WTC11 (cell line): ENCODE results near the gene STK24. TPM values are rescaled to one million over a fixed set of nuclear protein-coding genes. Genes with fewer than 3 reads are reported as not detected.

Experiments used
- ATAC-seq: fragments of 200-7000 bp; cut with Tn5 transposase; 2 replicates; pipeline ENCODE4 v1.10.0; 2021; ENCODE audit warnings: mild to moderate bottlenecking, moderate library complexity
- CTCF ChIA-PET: fragments of 300-600 bp; sonication (Branson Sonifier 250); formaldehyde crosslinking; loops from one replicate; lab custom pipeline; 2021; ENCODE audit warnings: antibody characterized with exemption; lab: Charles Lee
- POLR2A ChIA-PET: fragments of 350-600 bp; sonication (Branson Sonifier 250); formaldehyde crosslinking; loops from one replicate; lab custom pipeline; 2021; ENCODE audit warnings: antibody characterized with exemption; lab: Charles Lee
- DNase-seq: peaks from one replicate; pipeline ENCODE4 v3.0.0; 2021; ENCODE audit warnings: low spot score
- H3K27ac Mint-ChIP-seq: 2 replicates; pipeline ENCODE4 v1.8.0; 2021; ENCODE audit warnings: mixed read lengths
- H3K27me3 Mint-ChIP-seq: 2 replicates; pipeline ENCODE4 v1.8.0; 2021; ENCODE audit warnings: low read depth, mild to moderate bottlenecking, moderate library complexity, mixed read lengths
- H3K36me3 Mint-ChIP-seq: 2 replicates; pipeline ENCODE4 v1.8.0; 2021; ENCODE audit warnings: mixed read lengths
- H3K4me1 Mint-ChIP-seq: 2 replicates; pipeline ENCODE4 v1.8.0; 2022; ENCODE audit warnings: mixed read lengths
- H3K4me3 Mint-ChIP-seq: 2 replicates; pipeline ENCODE4 v1.8.0; 2021; ENCODE audit warnings: mild to moderate bottlenecking, moderate library complexity, mixed read lengths
- H3K9me3 Mint-ChIP-seq: 2 replicates; pipeline ENCODE4 v1.8.0; 2021; ENCODE audit warnings: mixed read lengths
- ELF4 ChIP-seq: sonication (generic); formaldehyde crosslinking; IDR thresholded peaks from 2 replicates; pipeline ENCODE4 v1.8.1; 2022; ENCODE audit warnings: low read depth, mild to moderate bottlenecking, moderate library complexity, missing genetic modification reagents
- EMX1 ChIP-seq: fragments of 250-450 bp; sonication (Bioruptor Pico); IDR thresholded peaks from 2 replicates; pipeline ENCODE4 v1.8.0; 2021; ENCODE audit warnings: mild to moderate bottlenecking
- ETV6 ChIP-seq: sonication (generic); formaldehyde crosslinking; IDR thresholded peaks from 2 replicates; pipeline ENCODE4 v1.8.1; 2022; ENCODE audit warnings: mild to moderate bottlenecking, missing genetic modification reagents
- FOXP1 ChIP-seq: sonication (generic); formaldehyde crosslinking; IDR thresholded peaks from 2 replicates; pipeline ENCODE4 v1.8.0; 2022; ENCODE audit warnings: missing genetic modification reagents, mild to moderate bottlenecking, moderate library complexity, borderline replicate concordance
- GABPB1 ChIP-seq: sonication (generic); formaldehyde crosslinking; IDR thresholded peaks from 2 replicates; pipeline ENCODE4 v1.8.1; 2023; ENCODE audit warnings: mild to moderate bottlenecking, missing genetic modification reagents
- GTF2I ChIP-seq: fragments of 250-450 bp; sonication (Bioruptor Pico); conservative IDR thresholded peaks from 2 replicates; pipeline ENCODE4 v1.4.0; 2021; ENCODE audit warnings: mild to moderate bottlenecking
- JAZF1 ChIP-seq: fragments of 250-450 bp; sonication (Bioruptor Pico); IDR thresholded peaks from 2 replicates; pipeline ENCODE4 v1.9.0; 2021; ENCODE audit warnings: moderate library complexity, mild to moderate bottlenecking, inconsistent platforms
- KAT7 ChIP-seq: sonication (generic); formaldehyde crosslinking; IDR thresholded peaks from 2 replicates; pipeline ENCODE4 v1.8.1; 2023; ENCODE audit warnings: missing genetic modification reagents, mild to moderate bottlenecking, borderline replicate concordance
- MXD4 ChIP-seq: fragments of 250-450 bp; sonication (Bioruptor Pico); IDR thresholded peaks from 2 replicates; pipeline ENCODE4 v1.8.0; 2021; ENCODE audit warnings: mild to moderate bottlenecking, moderate library complexity, borderline replicate concordance
- NFATC4 ChIP-seq: fragments of 250-450 bp; sonication (Bioruptor Pico); IDR thresholded peaks from 2 replicates; pipeline ENCODE4 v1.9.0; 2021; ENCODE audit warnings: mild to moderate bottlenecking
- PRDM15 ChIP-seq: sonication (generic); formaldehyde crosslinking; IDR thresholded peaks from 2 replicates; pipeline ENCODE4 v1.8.0; 2022; ENCODE audit warnings: missing genetic modification reagents
- RELA ChIP-seq: sonication (generic); formaldehyde crosslinking; IDR thresholded peaks from 2 replicates; pipeline ENCODE4 v1.8.1; 2022; ENCODE audit warnings: missing genetic modification reagents, mild to moderate bottlenecking, borderline replicate concordance
- RORB ChIP-seq: fragments of 250-450 bp; sonication (Bioruptor Pico); IDR thresholded peaks from 2 replicates; pipeline ENCODE4 v1.9.0; 2021; ENCODE audit warnings: mild to moderate bottlenecking
- SOX15 ChIP-seq: fragments of 250-450 bp; sonication (Bioruptor Pico); IDR thresholded peaks from 2 replicates; pipeline ENCODE4 v1.9.0; 2021; ENCODE audit warnings: mild to moderate bottlenecking
- TEAD1 ChIP-seq: sonication (generic); formaldehyde crosslinking; IDR thresholded peaks from 2 replicates; pipeline ENCODE4 v1.8.0; 2022; ENCODE audit warnings: mild to moderate bottlenecking, missing genetic modification reagents
- TEAD4 ChIP-seq: sonication (generic); formaldehyde crosslinking; IDR thresholded peaks from 2 replicates; pipeline ENCODE4 v1.8.0; 2022; ENCODE audit warnings: mild to moderate bottlenecking, missing genetic modification reagents
- ZNF423 ChIP-seq: fragments of 250-450 bp; sonication (Bioruptor Pico); IDR thresholded peaks from 2 replicates; pipeline ENCODE4 v2.1.2; 2022; ENCODE audit warnings: mild to moderate bottlenecking, moderate library complexity
- ZNF671 ChIP-seq: fragments of 250-450 bp; sonication (Bioruptor Pico); IDR thresholded peaks from 2 replicates; pipeline ENCODE4 v1.8.0; 2021; ENCODE audit warnings: mild to moderate bottlenecking
- total RNA-seq: library from RNA; stranded (reverse); gene quantifications from 3 replicates; pipeline ENCODE4 v1.2.3, GENCODE V29; 2021
- TF ChIP-seq, protein P1 (sequence below): fragments of 250-450 bp; sonication (Bioruptor Pico); IDR thresholded peaks from 2 replicates; pipeline ENCODE4 v1.9.0; 2021; ENCODE audit warnings: mild to moderate bottlenecking, borderline replicate concordance
- TF ChIP-seq, protein P2 (sequence below): sonication (generic); formaldehyde crosslinking; IDR thresholded peaks from 2 replicates; pipeline ENCODE4 v1.8.1; 2022; ENCODE audit warnings: mild to moderate bottlenecking, missing genetic modification reagents, moderate library complexity, borderline replicate concordance
- TF ChIP-seq, protein P3 (sequence below): sonication (generic); formaldehyde crosslinking; IDR thresholded peaks from 2 replicates; pipeline ENCODE4 v1.8.1; 2023; ENCODE audit warnings: mild to moderate bottlenecking, missing genetic modification reagents, moderate library complexity

The STK24 gene
- total RNA-seq, 1 experiment from 2014 or later: 138 TPM

DNA sequence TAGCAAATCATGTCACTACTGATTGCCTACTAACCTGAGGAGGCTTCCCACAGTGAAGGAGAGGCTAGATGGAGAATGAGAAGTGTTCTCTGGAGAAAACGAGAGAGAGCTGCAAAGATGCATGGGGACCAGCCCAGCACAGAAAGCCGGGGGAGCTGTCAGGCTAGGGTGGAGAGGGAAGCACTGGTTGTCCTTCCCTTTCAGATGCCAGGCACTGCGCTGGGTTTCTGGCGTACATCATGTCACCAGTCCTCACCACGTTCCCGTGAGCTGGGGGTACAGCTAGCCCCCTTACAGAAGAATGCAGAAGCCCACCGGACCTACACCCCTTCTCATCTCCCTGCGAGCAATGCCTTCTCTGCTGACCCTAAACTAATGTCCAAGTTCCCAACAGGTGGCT, 86.0 kb downstream of the STK24 start:
- Mint-ChIP-seq H3K27ac (peak overlapping the region; percentile 82), H3K36me3 (no peaks in the 10 kb centered on the region; the same call in 1 of the 2 replicates), H3K4me1 (peaks cover 85% of the 10 kb centered on the region)
- ChIA-PET POLR2A (no interaction called here), CTCF (interaction anchor here (0.7 to 1.4 kb wide), 4 partner anchors 9 to 303 kb away, joined by 3 to 4 read pairs (median 4); no protein-coding TSS in a partner anchor)
- no peak for DNase-seq
- no peak for TF ChIP-seq KAT7
- TF ChIP-seq GTF2I: no peak
- TF ChIP-seq FOXP1 (CRISPR knock-in tag): no peak
- TF ChIP-seq MXD4 (CRISPR knock-in tag): no peak
- no peak for TF ChIP-seq ETV6 (CRISPR knock-in tag)
- TF ChIP-seq, protein P1, sequence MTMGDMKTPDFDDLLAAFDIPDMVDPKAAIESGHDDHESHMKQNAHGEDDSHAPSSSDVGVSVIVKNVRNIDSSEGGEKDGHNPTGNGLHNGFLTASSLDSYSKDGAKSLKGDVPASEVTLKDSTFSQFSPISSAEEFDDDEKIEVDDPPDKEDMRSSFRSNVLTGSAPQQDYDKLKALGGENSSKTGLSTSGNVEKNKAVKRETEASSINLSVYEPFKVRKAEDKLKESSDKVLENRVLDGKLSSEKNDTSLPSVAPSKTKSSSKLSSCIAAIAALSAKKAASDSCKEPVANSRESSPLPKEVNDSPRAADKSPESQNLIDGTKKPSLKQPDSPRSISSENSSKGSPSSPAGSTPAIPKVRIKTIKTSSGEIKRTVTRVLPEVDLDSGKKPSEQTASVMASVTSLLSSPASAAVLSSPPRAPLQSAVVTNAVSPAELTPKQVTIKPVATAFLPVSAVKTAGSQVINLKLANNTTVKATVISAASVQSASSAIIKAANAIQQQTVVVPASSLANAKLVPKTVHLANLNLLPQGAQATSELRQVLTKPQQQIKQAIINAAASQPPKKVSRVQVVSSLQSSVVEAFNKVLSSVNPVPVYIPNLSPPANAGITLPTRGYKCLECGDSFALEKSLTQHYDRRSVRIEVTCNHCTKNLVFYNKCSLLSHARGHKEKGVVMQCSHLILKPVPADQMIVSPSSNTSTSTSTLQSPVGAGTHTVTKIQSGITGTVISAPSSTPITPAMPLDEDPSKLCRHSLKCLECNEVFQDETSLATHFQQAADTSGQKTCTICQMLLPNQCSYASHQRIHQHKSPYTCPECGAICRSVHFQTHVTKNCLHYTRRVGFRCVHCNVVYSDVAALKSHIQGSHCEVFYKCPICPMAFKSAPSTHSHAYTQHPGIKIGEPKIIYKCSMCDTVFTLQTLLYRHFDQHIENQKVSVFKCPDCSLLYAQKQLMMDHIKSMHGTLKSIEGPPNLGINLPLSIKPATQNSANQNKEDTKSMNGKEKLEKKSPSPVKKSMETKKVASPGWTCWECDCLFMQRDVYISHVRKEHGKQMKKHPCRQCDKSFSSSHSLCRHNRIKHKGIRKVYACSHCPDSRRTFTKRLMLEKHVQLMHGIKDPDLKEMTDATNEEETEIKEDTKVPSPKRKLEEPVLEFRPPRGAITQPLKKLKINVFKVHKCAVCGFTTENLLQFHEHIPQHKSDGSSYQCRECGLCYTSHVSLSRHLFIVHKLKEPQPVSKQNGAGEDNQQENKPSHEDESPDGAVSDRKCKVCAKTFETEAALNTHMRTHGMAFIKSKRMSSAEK: no peak
- TF ChIP-seq ZNF423 (CRISPR knock-in tag): no peak
- TF ChIP-seq, all 79 proteins: peak for 0
- no peak for ATAC-seq
- Mint-ChIP-seq H3K9me3 (no peaks in the 10 kb centered on the region), H3K4me3 (no peak overlapping the region), H3K27me3 (no peaks in the 10 kb centered on the region)

- ATAC-seq (no peak), DNase-seq (no peak)
- no peak for TF ChIP-seq TEAD4 (CRISPR knock-in tag)
- no peak for TF ChIP-seq RELA (CRISPR knock-in tag)
- TF ChIP-seq EMX1 (CRISPR knock-in tag): no peak
- no peak for TF ChIP-seq NFATC4
- no peak for TF ChIP-seq ELF4 (CRISPR knock-in tag)
- peak; percentile 43; the same call in 1 of the 2 replicates for TF ChIP-seq PRDM15 (CRISPR knock-in tag)
- Mint-ChIP-seq H3K4me3 (no peak overlapping the region), H3K27ac (peak overlapping the region; percentile 82), H3K4me1 (peaks cover 88% of the 10 kb centered on the region), H3K27me3 (no peaks in the 10 kb centered on the region), H3K36me3 (no peaks in the 10 kb centered on the region; the same call in 1 of the 2 replicates), H3K9me3 (no peaks in the 10 kb centered on the region)
- ChIA-PET CTCF (interaction anchor here (1.0 to 1.6 kb wide), 3 partner anchors 9 to 163 kb away, joined by 3 to 4 read pairs (median 3); no protein-coding TSS in a partner anchor), POLR2A (no interaction called here)
Measured at GRCh38 chr13:98490195-98490836, 86.6 kb downstream of the STK24 start.

- Mint-ChIP-seq H3K36me3 (no peaks in the 10 kb centered on the region; the same call in 1 of the 2 replicates), H3K27me3 (no peaks in the 10 kb centered on the region), H3K4me1 (peaks cover 89% of the 10 kb centered on the region), H3K4me3 (no peak overlapping the region), H3K27ac (peak overlapping the region; percentile 25), H3K9me3 (no peaks in the 10 kb centered on the region)
- CTCF ChIA-PET: interaction anchor here (0.8 to 1.6 kb wide), 3 partner anchors 8 to 108 kb away, joined by 3 to 4 read pairs (median 3); no protein-coding TSS in a partner anchor
- ATAC-seq (no peak), DNase-seq (no peak)
- POLR2A ChIA-PET: interaction anchor here (0.8 kb wide), 1 partner anchor 743 kb away, joined by 3 read pairs; no protein-coding TSS in a partner anchor
- TF ChIP-seq, protein P2, sequence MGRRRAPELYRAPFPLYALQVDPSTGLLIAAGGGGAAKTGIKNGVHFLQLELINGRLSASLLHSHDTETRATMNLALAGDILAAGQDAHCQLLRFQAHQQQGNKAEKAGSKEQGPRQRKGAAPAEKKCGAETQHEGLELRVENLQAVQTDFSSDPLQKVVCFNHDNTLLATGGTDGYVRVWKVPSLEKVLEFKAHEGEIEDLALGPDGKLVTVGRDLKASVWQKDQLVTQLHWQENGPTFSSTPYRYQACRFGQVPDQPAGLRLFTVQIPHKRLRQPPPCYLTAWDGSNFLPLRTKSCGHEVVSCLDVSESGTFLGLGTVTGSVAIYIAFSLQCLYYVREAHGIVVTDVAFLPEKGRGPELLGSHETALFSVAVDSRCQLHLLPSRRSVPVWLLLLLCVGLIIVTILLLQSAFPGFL (CRISPR knock-in tag): no peak
- TF ChIP-seq SOX15 (no peak), JAZF1 (CRISPR knock-in tag) (no peak), TEAD1 (CRISPR knock-in tag) (no peak), ZNF671 (no peak), RORB (CRISPR knock-in tag) (no peak), GABPB1 (CRISPR knock-in tag) (no peak)
- TF ChIP-seq, protein P3, sequence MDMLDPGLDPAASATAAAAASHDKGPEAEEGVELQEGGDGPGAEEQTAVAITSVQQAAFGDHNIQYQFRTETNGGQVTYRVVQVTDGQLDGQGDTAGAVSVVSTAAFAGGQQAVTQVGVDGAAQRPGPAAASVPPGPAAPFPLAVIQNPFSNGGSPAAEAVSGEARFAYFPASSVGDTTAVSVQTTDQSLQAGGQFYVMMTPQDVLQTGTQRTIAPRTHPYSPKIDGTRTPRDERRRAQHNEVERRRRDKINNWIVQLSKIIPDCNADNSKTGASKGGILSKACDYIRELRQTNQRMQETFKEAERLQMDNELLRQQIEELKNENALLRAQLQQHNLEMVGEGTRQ: no peak
Measured at GRCh38 chr13:98489446-98490194, 87.3 kb downstream of the STK24 start.
